ENCODE results near the gene ACAA2.

The ACAA2 gene

GRCh38 chr18:49835405-49835804 is 22.1 kb upstream of the ACAA2 start:
- no peaks in the 10 kb centered on the region for H4K20me1 ChIP-seq
- no peaks in the 10 kb centered on the region for H3K4me1 ChIP-seq
- H3K4me3 ChIP-seq = no peak overlapping the region
- no peaks in the 10 kb centered on the region for H3K27me3 ChIP-seq
- no peaks in the 10 kb centered on the region for H3K36me3 ChIP-seq
- no peak for TF ChIP-seq Cebpa-rat (IDR thresholded peaks at IDR 0.05)
- no peak overlapping the region for H3K27ac ChIP-seq
- H3K9ac ChIP-seq = no peak overlapping the region
- H3K4me2 ChIP-seq = no peak overlapping the region
- H3K9me3 ChIP-seq = no peaks in the 10 kb centered on the region

- no peak overlapping the region for H3K4me2 ChIP-seq
- H3K36me3 ChIP-seq = no peaks in the 10 kb centered on the region
- no peaks in the 10 kb centered on the region for H3K27me3 ChIP-seq
- H3K4me1 ChIP-seq = no peaks in the 10 kb centered on the region
- H4K20me1 ChIP-seq = no peaks in the 10 kb centered on the region
- no peak for TF ChIP-seq Cebpa-rat (IDR thresholded peaks at IDR 0.05)
- H3K4me3 ChIP-seq = no peak overlapping the region
- H3K27ac ChIP-seq = no peak overlapping the region
- H3K9ac ChIP-seq = no peak overlapping the region
- no peaks in the 10 kb centered on the region for H3K9me3 ChIP-seq
Observed at GRCh38 chr18:49834258-49834657, 20.9 kb upstream of the ACAA2 start.

GRCh38 chr18:49833814-49834213 is 20.5 kb upstream of the ACAA2 start:
- H3K36me3 ChIP-seq = no peaks in the 10 kb centered on the region
- no peaks in the 10 kb centered on the region for H3K4me1 ChIP-seq
- TF ChIP-seq Cebpa-rat (IDR thresholded peaks at IDR 0.05) = no peak
- H3K9ac ChIP-seq = no peak overlapping the region
- H3K4me3 ChIP-seq = no peak overlapping the region
- H3K27me3 ChIP-seq = no peaks in the 10 kb centered on the region
- H3K27ac ChIP-seq = no peak overlapping the region
- H3K4me2 ChIP-seq = no peak overlapping the region
- no peaks in the 10 kb centered on the region for H4K20me1 ChIP-seq
- no peaks in the 10 kb centered on the region for H3K9me3 ChIP-seq

DNA sequence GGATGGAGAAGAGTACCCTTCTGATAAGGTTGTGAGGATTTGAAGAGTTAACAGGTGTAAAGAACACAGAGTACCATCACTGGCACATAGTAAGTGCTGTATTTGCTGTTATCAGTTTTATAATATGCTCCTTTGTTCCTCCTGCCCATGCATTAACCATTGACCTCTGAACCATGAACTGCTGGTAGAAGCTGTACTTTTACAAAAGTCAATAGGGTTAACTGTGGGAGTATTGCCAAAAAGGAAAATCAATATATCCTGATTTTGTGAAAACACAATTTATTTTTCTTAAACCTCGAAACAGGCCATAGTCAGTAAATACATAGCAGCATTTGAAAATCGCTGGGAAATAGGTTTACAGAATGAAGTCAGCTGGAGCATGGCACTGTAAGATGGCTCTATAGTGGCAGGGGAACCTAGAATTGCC is 18.9 kb upstream of the ACAA2 start:
- Histone ChIP-seq H3K9me3 (peaks cover 10% of the 10 kb centered on the region), H4K20me1 (no peaks in the 10 kb centered on the region), H3K27me3 (no peaks in the 10 kb centered on the region), H3K27ac (no peak overlapping the region), H3K9ac (no peak overlapping the region), H3K4me3 (no peak overlapping the region), H3K36me3 (0 out of 2 replicates have a peak, but pooled peaks cover 1% of the 10 kb centered on the region), H3K4me2 (no peak overlapping the region), H3K4me1 (no peaks in the 10 kb centered on the region)
- TF ChIP-seq Cebpa-rat (IDR thresholded peaks at IDR 0.05) = no peak

GRCh38 chr18:49827996-49828395 is 14.7 kb upstream of the ACAA2 start:
- H3K4me1 ChIP-seq = no peaks in the 10 kb centered on the region
- 0 out of 2 replicates have a peak, but pooled peaks cover 5% of the 10 kb centered on the region for H3K36me3 ChIP-seq
- no peak overlapping the region for H3K4me3 ChIP-seq
- no peak for TF ChIP-seq Cebpa-rat (IDR thresholded peaks at IDR 0.05)
- H3K4me2 ChIP-seq = no peak overlapping the region
- H4K20me1 ChIP-seq = no peaks in the 10 kb centered on the region
- no peak overlapping the region for H3K27ac ChIP-seq
- H3K9me3 ChIP-seq = peaks cover 16% of the 10 kb centered on the region
- no peaks in the 10 kb centered on the region for H3K27me3 ChIP-seq
- H3K9ac ChIP-seq = no peak overlapping the region

GRCh38 chr18:49819823-49820671 is 6.7 kb upstream of the ACAA2 start:
- no peak for TF ChIP-seq Cebpa-rat (IDR thresholded peaks at IDR 0.05)
- Histone ChIP-seq H3K27ac (peak overlapping the region; percentile 46; the same call in 1 of the 2 replicates), H3K27me3 (no peaks in the 10 kb centered on the region), H3K4me2 (peak overlapping the region; percentile 70), H3K9me3 (no peaks in the 10 kb centered on the region), H3K9ac (no peak overlapping the region), H3K4me1 (peaks cover 22% of the 10 kb centered on the region), H3K36me3 (no peaks in the 10 kb centered on the region), H4K20me1 (no peaks in the 10 kb centered on the region), H3K4me3 (no peak overlapping the region)

DNA sequence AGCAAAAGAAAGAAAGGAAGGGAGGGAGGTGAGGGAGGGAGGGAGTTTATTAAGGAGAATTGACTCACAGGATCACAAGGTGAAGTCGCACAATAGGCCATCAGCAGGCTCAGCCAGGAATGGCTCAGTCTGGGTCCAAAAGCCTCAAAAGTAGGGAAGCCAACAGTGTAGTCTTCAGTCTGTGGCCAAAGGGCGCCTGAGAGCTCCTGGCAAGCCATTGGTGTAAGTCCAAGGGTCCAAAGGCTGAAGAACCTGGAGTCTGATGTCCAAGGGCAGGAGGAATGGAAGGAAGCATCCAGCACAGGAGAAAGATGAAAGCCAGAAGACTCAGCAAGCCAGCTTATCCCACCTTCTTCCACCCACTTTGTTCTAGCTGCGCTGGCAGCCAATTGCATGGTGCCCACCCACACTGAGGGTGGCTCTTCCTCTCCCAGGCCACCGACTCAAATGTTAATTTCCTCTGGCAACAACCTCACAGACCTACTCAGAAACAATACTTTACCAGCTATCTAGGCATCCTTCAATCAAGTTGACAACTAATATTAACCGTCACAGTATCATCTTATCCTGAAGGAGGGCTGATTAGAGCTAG is 5.8 kb upstream of the ACAA2 start:
- no peak overlapping the region for H3K27ac ChIP-seq
- peaks cover 29% of the 10 kb centered on the region for H3K4me1 ChIP-seq
- H3K36me3 ChIP-seq = no peaks in the 10 kb centered on the region
- TF ChIP-seq Cebpa-rat (IDR thresholded peaks at IDR 0.05) = no peak
- H3K9ac ChIP-seq = no peak overlapping the region
- no peak overlapping the region for H3K4me3 ChIP-seq
- H3K9me3 ChIP-seq = no peaks in the 10 kb centered on the region
- no peaks in the 10 kb centered on the region for H3K27me3 ChIP-seq
- H3K4me2 ChIP-seq = peak overlapping the region; percentile 70
- no peaks in the 10 kb centered on the region for H4K20me1 ChIP-seq

GRCh38 chr18:49817947-49818346 is 4.6 kb upstream of the ACAA2 start:
- H3K4me3 ChIP-seq = no peak overlapping the region
- no peak overlapping the region for H3K27ac ChIP-seq
- no peak overlapping the region for H3K9ac ChIP-seq
- no peaks in the 10 kb centered on the region for H3K36me3 ChIP-seq
- H4K20me1 ChIP-seq = no peaks in the 10 kb centered on the region
- no peak for TF ChIP-seq Cebpa-rat (IDR thresholded peaks at IDR 0.05)
- peaks cover 29% of the 10 kb centered on the region for H3K4me1 ChIP-seq
- no peaks in the 10 kb centered on the region for H3K27me3 ChIP-seq
- no peaks in the 10 kb centered on the region for H3K9me3 ChIP-seq
- H3K4me2 ChIP-seq = no peak overlapping the region

DNA sequence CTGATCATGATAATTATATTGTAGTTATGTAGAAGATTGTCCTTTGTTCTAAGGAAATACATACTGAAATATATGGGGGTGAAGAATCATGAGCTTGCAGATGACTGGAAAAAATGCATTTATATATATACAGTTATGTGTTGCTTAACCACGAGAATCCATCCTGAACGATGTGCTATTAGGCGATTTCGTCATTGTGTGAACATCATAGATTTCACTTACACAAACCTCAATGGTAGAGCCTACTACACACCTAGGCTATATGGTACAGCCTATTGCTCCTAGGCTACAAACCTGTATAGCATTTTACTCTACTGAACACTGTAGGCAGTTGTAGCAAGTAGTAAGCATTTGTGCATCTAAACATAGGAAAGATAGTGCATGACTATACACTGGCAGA is 2.6 kb upstream of the ACAA2 start:
- Histone ChIP-seq H4K20me1 (no peaks in the 10 kb centered on the region), H3K4me1 (peaks cover 44% of the 10 kb centered on the region), H3K36me3 (no peaks in the 10 kb centered on the region), H3K4me2 (no peak overlapping the region), H3K4me3 (no peak overlapping the region), H3K27me3 (no peaks in the 10 kb centered on the region), H3K9ac (no peak overlapping the region), H3K27ac (no peak overlapping the region), H3K9me3 (no peaks in the 10 kb centered on the region)
- no peak for TF ChIP-seq Cebpa-rat (IDR thresholded peaks at IDR 0.05)

- peak overlapping the region; percentile 94 for H3K27ac ChIP-seq
Observed at GRCh38 chr18:49814147-49814499, 790 bp upstream of the ACAA2 start.

More at GRCh38 chr18:49814147-49814499, 790 bp upstream of the ACAA2 start:
- no peak for TF ChIP-seq Cebpa-rat (IDR thresholded peaks at IDR 0.05)
- peaks cover 26% of the 10 kb centered on the region for H3K4me1 ChIP-seq
- H3K4me3 ChIP-seq = peak overlapping the region; percentile 77
- H3K36me3 ChIP-seq = peaks cover 7% of the 10 kb centered on the region; the same call in 1 of the 2 replicates
- peak overlapping the region; percentile 92 for H3K9ac ChIP-seq
- no peaks in the 10 kb centered on the region for H4K20me1 ChIP-seq
- peaks cover 16% of the 10 kb centered on the region for H3K9me3 ChIP-seq
- H3K27me3 ChIP-seq = no peaks in the 10 kb centered on the region
- H3K4me2 ChIP-seq = peak overlapping the region; percentile 87

All from BLaER1 (cell line).